HCT116 (cell line): ENCODE measurements around the gene IGFBPL1. TPM values are rescaled to one million over a fixed set of nuclear protein-coding genes. Genes with fewer than 3 reads are reported as not detected.

Source experiments
- ATAC-seq: fragments of 200-7000 bp; cut with Tn5 transposase; 2 replicates; pipeline ENCODE4 v1.9.1; 2020; ENCODE audit warnings: mild to moderate bottlenecking, moderate library complexity
- BruUV-seq: library from RNA; stranded (reverse); fragments of 400-500 nt; replicated peaks from 2 replicates; lab custom pipeline; 2021; lab: Mats Ljungman, UMichigan
- CTCF ChIA-PET: fragments of 300-600 bp; sonication (Branson Sonifier 250); formaldehyde crosslinking; loops from one replicate; lab custom pipeline; 2021; ENCODE audit warnings: antibody characterized with exemption; lab: Charles Lee
- POLR2A ChIA-PET: fragments of 300-600, 350-600 bp; sonication (Branson Sonifier 250); formaldehyde crosslinking; loops from one replicate; lab custom pipeline; 2021; ENCODE audit warnings: antibody characterized with exemption; lab: Charles Lee
- RAD21 ChIA-PET, 2 experiments: fragments of 300-600 bp; sonication (Branson Sonifier 250); formaldehyde crosslinking; loops; one replicate each; lab custom pipeline; 2023; ENCODE audit warnings: low total read pairs in 2 of 2; ENCODE audit not compliant: uncharacterized antibody in 2 of 2, unreplicated experiment in 2 of 2, low non-redundant PET in 1 of 2; lab: Charles Lee
- DNase-seq: peaks from one replicate; pipeline ENCODE4 v3.0.0-alpha.2; 2010; ENCODE audit warnings: low read depth, low spot score
- H2AFZ ChIP-seq: fragments of 200-600 bp; shearing (Covaris generic), sonication (generic); 2 replicates; pipeline ENCODE4 v1.6.1; 2017; ENCODE audit warnings: low read depth, mixed run types, mixed read lengths, antibody characterized with exemption, low read length; ENCODE audit not compliant: poor library complexity, severe bottlenecking
- H3K27ac ChIP-seq: 2 replicates; pipeline ENCODE4 v1.5.1; 2012; ENCODE audit warnings: low read depth, low read length
- H3K27me3 ChIP-seq: fragments of 200-600 bp; sonication (generic); 2 replicates; pipeline ENCODE4 v1.6.1; 2016; ENCODE audit warnings: mixed run types, low read length, mixed read lengths; ENCODE audit not compliant: insufficient read depth
- H3K36me3 ChIP-seq, 2 experiments: fragments of 200-500 bp in 1 of 2; fragments of 200-600 bp in 1 of 2; sonication (Bioruptor generic) in 1 of 2; sonication (generic) in 1 of 2; 2 replicates each; pipeline versions ENCODE4 v1.5.1 to v1.6.1; 2014 to 2016; ENCODE audit warnings: low read length in 2 of 2, inconsistent platforms in 1 of 2, mixed read lengths in 1 of 2, mixed run types in 1 of 2; ENCODE audit not compliant: insufficient read depth in 2 of 2, control insufficient read depth in 1 of 2
- H3K4me1 ChIP-seq, 2 experiments: fragments of 200-600 bp in 1 of 2; sonication (generic) in 1 of 2; 2 replicates each; pipeline versions ENCODE4 v1.5.1 to v1.6.1; 2012 to 2017; ENCODE audit warnings: low read length in 2 of 2, inconsistent platforms in 1 of 2, mild to moderate bottlenecking in 1 of 2, mixed read lengths in 1 of 2, mixed run types in 1 of 2, moderate library complexity in 1 of 2; ENCODE audit not compliant: insufficient read depth in 2 of 2, control insufficient read depth in 1 of 2
- H3K4me2 ChIP-seq: fragments of 200-600 bp; sonication (generic); 2 replicates; pipeline ENCODE4 v1.6.1; 2017; ENCODE audit warnings: mixed run types, low read length, mixed read lengths
- H3K4me3 ChIP-seq, 2 experiments: fragments of 200-600 bp in 1 of 2; sonication (generic) in 1 of 2; replicated peaks in 1 of 2; 2 replicates each; pipeline ENCODE4 v1.5.1; 2011 to 2016; ENCODE audit warnings: low read length in 2 of 2, control low read depth in 1 of 2, low read depth in 1 of 2, mild to moderate bottlenecking in 1 of 2, mixed read lengths in 1 of 2, mixed run types in 1 of 2
- H3K79me2 ChIP-seq: fragments of 200-600 bp; sonication (generic); 2 replicates; pipeline ENCODE4 v1.6.1; 2017; ENCODE audit warnings: mild to moderate bottlenecking, mixed run types, low read length, moderate library complexity, mixed read lengths; ENCODE audit not compliant: insufficient read depth
- H3K9ac ChIP-seq: fragments of 200-600 bp; sonication (generic); 2 replicates; pipeline ENCODE4 v1.6.1; 2016; ENCODE audit warnings: low read length, mixed read lengths
- H3K9me2 ChIP-seq: fragments of 200-600 bp; sonication (generic), shearing (Covaris generic); 2 replicates; pipeline ENCODE4 v1.6.1; 2017; ENCODE audit warnings: mixed run types, mild to moderate bottlenecking, moderate library complexity; ENCODE audit not compliant: insufficient read depth
- H3K9me3 ChIP-seq, 2 experiments: fragments of 200-500 bp in 1 of 2; fragments of 200-600 bp in 1 of 2; sonication (Bioruptor generic) in 1 of 2; sonication (generic) in 1 of 2; 2 replicates each; pipeline ENCODE4 v1.6.1; 2014 to 2017; ENCODE audit warnings: low read length in 2 of 2, mixed read lengths in 2 of 2, inconsistent platforms in 1 of 2, low read depth in 1 of 2, mild to moderate bottlenecking in 1 of 2, mixed run types in 1 of 2, moderate library complexity in 1 of 2; ENCODE audit not compliant: control insufficient read depth in 1 of 2, insufficient read depth in 1 of 2
- H4K20me1 ChIP-seq: fragments of 200-600 bp; sonication (generic), shearing (Covaris generic); 2 replicates; pipeline ENCODE4 v1.6.1; 2017; ENCODE audit warnings: mixed run types, mild to moderate bottlenecking, moderate library complexity; ENCODE audit not compliant: insufficient read depth
- ATF3 ChIP-seq: IDR thresholded peaks from 2 replicates; pipeline ENCODE4 v1.6.1; 2012
- CEBPB ChIP-seq: IDR thresholded peaks from 2 replicates; pipeline ENCODE4 v1.6.1; 2012; ENCODE audit warnings: low read depth
- POLR2AphosphoS5 ChIP-seq: IDR thresholded peaks from 2 replicates; pipeline ENCODE4 v1.6.1; 2011; ENCODE audit warnings: mild to moderate bottlenecking, low read depth, low read length, moderate library complexity
- SP1 ChIP-seq: IDR thresholded peaks from 2 replicates; pipeline ENCODE4 v1.6.1; 2012; ENCODE audit warnings: low read depth
- SRF ChIP-seq: IDR thresholded peaks from 2 replicates; pipeline ENCODE4 v1.6.1; 2012; ENCODE audit warnings: low read depth
- TCF7L2 ChIP-seq: IDR thresholded peaks from 2 replicates; pipeline ENCODE4 v1.7.0; 2011; ENCODE audit warnings: borderline replicate concordance, inconsistent platforms; ENCODE audit not compliant: insufficient read depth, insufficient read length; ENCODE audit errors: extremely low read depth
- YY1 ChIP-seq: IDR thresholded peaks from 2 replicates; pipeline ENCODE4 v1.6.1; 2011; ENCODE audit warnings: low read length, low read depth, moderate library complexity, mild to moderate bottlenecking; ENCODE audit not compliant: insufficient replicate concordance; ENCODE audit errors: extremely low read depth
- intact Hi-C: fragments of 100-400 bp; cut with micrococcal nuclease; formaldehyde crosslinking; loops from 2 replicates; pipeline ENCODE4 v1.10.0; 2022
- total RNA-seq: library from RNA; stranded (reverse); gene quantifications from one replicate; pipeline ENCODE4 v1.2.1, GENCODE V29; 2021; ENCODE audit not compliant: unreplicated experiment
- TF ChIP-seq, protein P1 (sequence below), 3 experiments: fragments of 200-600 bp in 1 of 3; sonication (generic) in 1 of 3; IDR thresholded peaks in 2 of 3; conservative IDR thresholded peaks in 1 of 3; 2 replicates each; pipeline ENCODE4 v1.5.1; 2012 to 2017; ENCODE audit warnings: low read depth in 2 of 3, low read length in 2 of 3, antibody characterized with exemption in 1 of 3, borderline replicate concordance in 1 of 3, control low read depth in 1 of 3, mild to moderate bottlenecking in 1 of 3, mixed read lengths in 1 of 3, mixed run types in 1 of 3, moderate library complexity in 1 of 3; ENCODE audit not compliant: insufficient read depth in 1 of 3
- TF ChIP-seq, protein P2 (sequence below): IDR thresholded peaks from 2 replicates; pipeline ENCODE4 v1.6.1; 2011; ENCODE audit warnings: mild to moderate bottlenecking, low read length, moderate library complexity; ENCODE audit not compliant: insufficient replicate concordance; ENCODE audit errors: extremely low read depth
- TF ChIP-seq, protein P3 (sequence below): IDR thresholded peaks from 2 replicates; pipeline ENCODE4 v1.6.1; 2012; ENCODE audit warnings: low read depth

The IGFBPL1 gene
- total RNA-seq, 1 experiment from 2014 or later, result not detected

DNA sequence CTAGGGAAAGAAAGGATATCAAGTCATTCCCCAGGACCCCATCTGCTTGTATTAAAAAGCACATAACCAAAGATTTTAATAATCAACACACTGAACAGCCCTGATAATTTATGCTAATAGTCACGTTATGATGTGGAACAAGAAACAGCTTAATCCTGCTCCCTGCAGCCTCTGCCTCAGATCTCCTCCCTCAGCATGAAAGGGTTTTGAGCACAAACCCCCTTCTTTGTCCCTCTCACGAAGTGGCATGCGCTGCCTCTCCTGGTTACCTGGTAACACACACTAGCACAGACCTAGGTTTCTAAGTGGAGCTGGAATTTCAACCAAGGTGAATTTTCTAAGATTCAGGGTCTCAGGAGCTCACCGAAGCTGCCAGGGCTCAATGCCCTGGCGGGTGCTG is 5.1 kb downstream of the IGFBPL1 start:
- H3K4me1 ChIP-seq, result no peaks in the 10 kb centered on the region
- no peak overlapping the region for H3K9ac ChIP-seq
- ChIA-PET RAD21 (no interaction called here), CTCF (no interaction called here), POLR2A (no interaction called here)
- peaks cover 5% of the 10 kb centered on the region; the same call in 1 of the 2 replicates for H3K27me3 ChIP-seq
- H3K36me3 ChIP-seq, result no peaks in the 10 kb centered on the region
- no peak overlapping the region for H3K4me3 ChIP-seq
- H4K20me1 ChIP-seq, result no peaks in the 10 kb centered on the region
- no peak for ATAC-seq
- no peak for TF ChIP-seq POLR2AphosphoS5
- TF ChIP-seq, protein P1, sequence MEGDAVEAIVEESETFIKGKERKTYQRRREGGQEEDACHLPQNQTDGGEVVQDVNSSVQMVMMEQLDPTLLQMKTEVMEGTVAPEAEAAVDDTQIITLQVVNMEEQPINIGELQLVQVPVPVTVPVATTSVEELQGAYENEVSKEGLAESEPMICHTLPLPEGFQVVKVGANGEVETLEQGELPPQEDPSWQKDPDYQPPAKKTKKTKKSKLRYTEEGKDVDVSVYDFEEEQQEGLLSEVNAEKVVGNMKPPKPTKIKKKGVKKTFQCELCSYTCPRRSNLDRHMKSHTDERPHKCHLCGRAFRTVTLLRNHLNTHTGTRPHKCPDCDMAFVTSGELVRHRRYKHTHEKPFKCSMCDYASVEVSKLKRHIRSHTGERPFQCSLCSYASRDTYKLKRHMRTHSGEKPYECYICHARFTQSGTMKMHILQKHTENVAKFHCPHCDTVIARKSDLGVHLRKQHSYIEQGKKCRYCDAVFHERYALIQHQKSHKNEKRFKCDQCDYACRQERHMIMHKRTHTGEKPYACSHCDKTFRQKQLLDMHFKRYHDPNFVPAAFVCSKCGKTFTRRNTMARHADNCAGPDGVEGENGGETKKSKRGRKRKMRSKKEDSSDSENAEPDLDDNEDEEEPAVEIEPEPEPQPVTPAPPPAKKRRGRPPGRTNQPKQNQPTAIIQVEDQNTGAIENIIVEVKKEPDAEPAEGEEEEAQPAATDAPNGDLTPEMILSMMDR (IDR thresholded peaks at IDR 0.05 in 2 of 3, conservative IDR thresholded peaks at IDR 0.05 in 1 of 3; ENCODE audit: borderline replicate concordance in 1 of 3, insufficient read depth in 1 of 3, low read depth in 2 of 3, low read length in 2 of 3), result no peak
- no peak for TF ChIP-seq YY1
- TF ChIP-seq SP1, result no peak
- TF ChIP-seq, protein P2, sequence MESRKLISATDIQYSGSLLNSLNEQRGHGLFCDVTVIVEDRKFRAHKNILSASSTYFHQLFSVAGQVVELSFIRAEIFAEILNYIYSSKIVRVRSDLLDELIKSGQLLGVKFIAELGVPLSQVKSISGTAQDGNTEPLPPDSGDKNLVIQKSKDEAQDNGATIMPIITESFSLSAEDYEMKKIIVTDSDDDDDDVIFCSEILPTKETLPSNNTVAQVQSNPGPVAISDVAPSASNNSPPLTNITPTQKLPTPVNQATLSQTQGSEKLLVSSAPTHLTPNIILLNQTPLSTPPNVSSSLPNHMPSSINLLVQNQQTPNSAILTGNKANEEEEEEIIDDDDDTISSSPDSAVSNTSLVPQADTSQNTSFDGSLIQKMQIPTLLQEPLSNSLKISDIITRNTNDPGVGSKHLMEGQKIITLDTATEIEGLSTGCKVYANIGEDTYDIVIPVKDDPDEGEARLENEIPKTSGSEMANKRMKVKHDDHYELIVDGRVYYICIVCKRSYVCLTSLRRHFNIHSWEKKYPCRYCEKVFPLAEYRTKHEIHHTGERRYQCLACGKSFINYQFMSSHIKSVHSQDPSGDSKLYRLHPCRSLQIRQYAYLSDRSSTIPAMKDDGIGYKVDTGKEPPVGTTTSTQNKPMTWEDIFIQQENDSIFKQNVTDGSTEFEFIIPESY, result no peak
- TF ChIP-seq SRF, result no peak
- TF ChIP-seq, protein P3, sequence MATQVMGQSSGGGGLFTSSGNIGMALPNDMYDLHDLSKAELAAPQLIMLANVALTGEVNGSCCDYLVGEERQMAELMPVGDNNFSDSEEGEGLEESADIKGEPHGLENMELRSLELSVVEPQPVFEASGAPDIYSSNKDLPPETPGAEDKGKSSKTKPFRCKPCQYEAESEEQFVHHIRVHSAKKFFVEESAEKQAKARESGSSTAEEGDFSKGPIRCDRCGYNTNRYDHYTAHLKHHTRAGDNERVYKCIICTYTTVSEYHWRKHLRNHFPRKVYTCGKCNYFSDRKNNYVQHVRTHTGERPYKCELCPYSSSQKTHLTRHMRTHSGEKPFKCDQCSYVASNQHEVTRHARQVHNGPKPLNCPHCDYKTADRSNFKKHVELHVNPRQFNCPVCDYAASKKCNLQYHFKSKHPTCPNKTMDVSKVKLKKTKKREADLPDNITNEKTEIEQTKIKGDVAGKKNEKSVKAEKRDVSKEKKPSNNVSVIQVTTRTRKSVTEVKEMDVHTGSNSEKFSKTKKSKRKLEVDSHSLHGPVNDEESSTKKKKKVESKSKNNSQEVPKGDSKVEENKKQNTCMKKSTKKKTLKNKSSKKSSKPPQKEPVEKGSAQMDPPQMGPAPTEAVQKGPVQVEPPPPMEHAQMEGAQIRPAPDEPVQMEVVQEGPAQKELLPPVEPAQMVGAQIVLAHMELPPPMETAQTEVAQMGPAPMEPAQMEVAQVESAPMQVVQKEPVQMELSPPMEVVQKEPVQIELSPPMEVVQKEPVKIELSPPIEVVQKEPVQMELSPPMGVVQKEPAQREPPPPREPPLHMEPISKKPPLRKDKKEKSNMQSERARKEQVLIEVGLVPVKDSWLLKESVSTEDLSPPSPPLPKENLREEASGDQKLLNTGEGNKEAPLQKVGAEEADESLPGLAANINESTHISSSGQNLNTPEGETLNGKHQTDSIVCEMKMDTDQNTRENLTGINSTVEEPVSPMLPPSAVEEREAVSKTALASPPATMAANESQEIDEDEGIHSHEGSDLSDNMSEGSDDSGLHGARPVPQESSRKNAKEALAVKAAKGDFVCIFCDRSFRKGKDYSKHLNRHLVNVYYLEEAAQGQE, result no peak
- no peak for TF ChIP-seq TCF7L2
- no peak for TF ChIP-seq CEBPB
- TF ChIP-seq ATF3, result no peak
- no TSS peak for BruUV-seq
- DNase-seq, result no peak
- H3K4me2 ChIP-seq, result no peak overlapping the region
- H3K9me2 ChIP-seq, result no peaks in the 10 kb centered on the region
- no peaks in the 10 kb centered on the region for H3K79me2 ChIP-seq
- no peaks in the 10 kb centered on the region for H3K9me3 ChIP-seq
- intact Hi-C loops, result no loop called here
- H2AFZ ChIP-seq, result no peak overlapping the region
- no peak overlapping the region for H3K27ac ChIP-seq
